Liver (tissue), 9 donors: Measurements from ENCODE around the gene CSH2. TPM values are rescaled to one million over a fixed set of nuclear protein-coding genes. Genes with fewer than 3 reads are reported as not detected.
A peak's percentile ranks its signal among the peaks of the same experiment; 100 is the strongest.

Experiments
- DNase-seq: peaks from one replicate; pipeline ENCODE4 v3.0.0-alpha.2; 2017; ENCODE audit warnings: low spot score
- H3K27ac ChIP-seq, 2 donors: one replicate each; pipeline ENCODE4 v1.7.0; 2013; ENCODE audit warnings: inconsistent platforms in 2 of 2, low read length in 2 of 2, control low read depth in 1 of 2, low read depth in 1 of 2, mild to moderate bottlenecking in 1 of 2
- H3K27me3 ChIP-seq, 4 donors: one replicate each; pipeline versions ENCODE4 v1.6.1 to v1.7.0; 2013; ENCODE audit warnings: low read length in 3 of 4, inconsistent platforms in 1 of 4, mild to moderate bottlenecking in 1 of 4, moderate library complexity in 1 of 4; ENCODE audit not compliant: control insufficient read depth in 4 of 4, insufficient read depth in 4 of 4
- H3K36me3 ChIP-seq, 4 donors: one replicate each; pipeline versions ENCODE4 v1.6.1 to v1.7.0; 2013; ENCODE audit warnings: low read length in 3 of 4, mild to moderate bottlenecking in 3 of 4, low read depth in 1 of 4, moderate library complexity in 1 of 4; ENCODE audit not compliant: control insufficient read depth in 4 of 4, insufficient read depth in 3 of 4
- H3K4me1 ChIP-seq, 4 donors: one replicate each; pipeline versions ENCODE4 v1.6.1 to v1.7.0; 2013; ENCODE audit warnings: low read length in 3 of 4, mild to moderate bottlenecking in 3 of 4, moderate library complexity in 1 of 4; ENCODE audit not compliant: control insufficient read depth in 4 of 4, insufficient read depth in 4 of 4
- H3K4me3 ChIP-seq, 3 donors: one replicate each; pipeline versions ENCODE4 v1.6.1 to v1.7.0; 2013; ENCODE audit warnings: low read length in 3 of 3, control low read depth in 1 of 3, low read depth in 1 of 3, mild to moderate bottlenecking in 1 of 3
- H3K9ac ChIP-seq, 2 donors: one replicate each; pipeline ENCODE4 v1.7.0; 2013; ENCODE audit warnings: low read length in 2 of 2, mild to moderate bottlenecking in 2 of 2, moderate library complexity in 2 of 2, control low read depth in 1 of 2, low read depth in 1 of 2
- H3K9me3 ChIP-seq, 4 donors: one replicate each; pipeline versions ENCODE4 v1.6.1 to v1.7.0; 2013; ENCODE audit warnings: low read length in 3 of 4; ENCODE audit not compliant: control insufficient read depth in 4 of 4
- EGR1 ChIP-seq, 2 donors: IDR thresholded peaks; 2 replicates each; pipeline ENCODE4 v1.6.1; 2016 to 2018; ENCODE audit warnings: antibody characterized with exemption in 2 of 2, low read depth in 2 of 2
- FOXA1 ChIP-seq: IDR thresholded peaks from 2 replicates; pipeline ENCODE4 v1.6.1; 2016; ENCODE audit warnings: antibody characterized with exemption
- FOXA2 ChIP-seq: IDR thresholded peaks from 2 replicates; pipeline ENCODE4 v1.6.1; 2016; ENCODE audit warnings: antibody characterized with exemption
- GABPA ChIP-seq, 2 donors: IDR thresholded peaks in 1 of 2; conservative IDR thresholded peaks in 1 of 2; 2 replicates each; pipeline ENCODE4 v1.6.1; 2016; ENCODE audit warnings: antibody characterized with exemption in 2 of 2, mild to moderate bottlenecking in 1 of 2, moderate library complexity in 1 of 2
- HNF4A ChIP-seq, 2 donors: conservative IDR thresholded peaks; 2 replicates each; pipeline ENCODE4 v1.6.1; 2016; ENCODE audit warnings: antibody characterized with exemption in 2 of 2, mild to moderate bottlenecking in 2 of 2
- HNF4G ChIP-seq: IDR thresholded peaks from 2 replicates; pipeline ENCODE4 v1.6.1; 2016; ENCODE audit warnings: antibody characterized with exemption
- JUND ChIP-seq, 2 donors: IDR thresholded peaks; 2 replicates each; pipeline ENCODE4 v1.6.1; 2016; ENCODE audit warnings: antibody characterized with exemption in 2 of 2
- NR2F2 ChIP-seq: IDR thresholded peaks from 2 replicates; pipeline ENCODE4 v1.6.1; 2016; ENCODE audit warnings: antibody characterized with exemption
- RAD21 ChIP-seq, 2 donors: IDR thresholded peaks; 2 replicates each; pipeline ENCODE4 v1.6.1; 2016; ENCODE audit warnings: antibody characterized with exemption in 2 of 2, mild to moderate bottlenecking in 2 of 2
- RXRA ChIP-seq, 2 donors: IDR thresholded peaks; 2 replicates each; pipeline ENCODE4 v1.6.1; 2017 to 2018; ENCODE audit warnings: antibody characterized with exemption in 2 of 2, mild to moderate bottlenecking in 1 of 2
- SP1 ChIP-seq: IDR thresholded peaks from 2 replicates; pipeline ENCODE4 v1.6.1; 2018; ENCODE audit warnings: antibody characterized with exemption, mild to moderate bottlenecking
- TAF1 ChIP-seq: conservative IDR thresholded peaks from 2 replicates; pipeline ENCODE4 v1.6.1; 2016; ENCODE audit warnings: antibody characterized with exemption, mild to moderate bottlenecking
- YY1 ChIP-seq: IDR thresholded peaks from 2 replicates; pipeline ENCODE4 v1.6.1; 2016; ENCODE audit warnings: antibody characterized with exemption, mild to moderate bottlenecking
- WGBS: extraction: QIAGEN DNeasy Blood & Tissue Kit; methylation state at CpG from one replicate; pipeline ENCODE4 v1.1.7; 2013; 5-methylcytosine and 5-hydroxymethylcytosine counted together
- polyA plus RNA-seq, 2 donors: library from polyadenylated mRNA; stranded (reverse) in 1 of 2; unstranded in 1 of 2; fragments of 200-250 nt in 1 of 2; fragments of >200 nt in 1 of 2; fragmentation: Nextera tagmentation in 1 of 2; extraction: Ambion mirVana in 1 of 2; gene quantifications; one replicate each; pipeline versions ENCODE4 v1.2.1 to v1.2.3, GENCODE V29; 2013 to 2015
- total RNA-seq, 2 donors: library from RNA; depleted of rRNA; stranded (reverse); fragments of >200 nt; gene quantifications; one replicate each; pipeline ENCODE4 v1.2.3, GENCODE V29; 2014
- TF ChIP-seq, protein P1 (sequence below): IDR thresholded peaks from 2 replicates; pipeline ENCODE4 v1.6.1; 2016; ENCODE audit warnings: antibody characterized with exemption
- TF ChIP-seq, protein P2 (sequence below): IDR thresholded peaks from 2 replicates; pipeline ENCODE4 v1.6.1; 2016; ENCODE audit warnings: antibody characterized with exemption, mild to moderate bottlenecking
- TF ChIP-seq, protein P3 (sequence below): fragments of 150-350 bp; IDR thresholded peaks from 2 replicates; pipeline ENCODE4 v1.5.1; 2017; ENCODE audit warnings: improper control_type of control experiment, low read depth, low read length; ENCODE audit not compliant: missing input control
- TF ChIP-seq, protein P4 (sequence below): IDR thresholded peaks from 2 replicates; pipeline ENCODE4 v1.6.1; 2016; ENCODE audit warnings: antibody characterized with exemption
- TF ChIP-seq, protein P5 (sequence below): IDR thresholded peaks from 2 replicates; pipeline ENCODE4 v1.6.1; 2016; ENCODE audit warnings: antibody characterized with exemption
- donor health status: healthy.
- donor health status: healthy.
- donor health status: healthy.
- donor health status: healthy.
- donor health status: healthy.

Gene CSH2
- total and polyA plus RNA-seq, 4 donors = not detected

DNA sequence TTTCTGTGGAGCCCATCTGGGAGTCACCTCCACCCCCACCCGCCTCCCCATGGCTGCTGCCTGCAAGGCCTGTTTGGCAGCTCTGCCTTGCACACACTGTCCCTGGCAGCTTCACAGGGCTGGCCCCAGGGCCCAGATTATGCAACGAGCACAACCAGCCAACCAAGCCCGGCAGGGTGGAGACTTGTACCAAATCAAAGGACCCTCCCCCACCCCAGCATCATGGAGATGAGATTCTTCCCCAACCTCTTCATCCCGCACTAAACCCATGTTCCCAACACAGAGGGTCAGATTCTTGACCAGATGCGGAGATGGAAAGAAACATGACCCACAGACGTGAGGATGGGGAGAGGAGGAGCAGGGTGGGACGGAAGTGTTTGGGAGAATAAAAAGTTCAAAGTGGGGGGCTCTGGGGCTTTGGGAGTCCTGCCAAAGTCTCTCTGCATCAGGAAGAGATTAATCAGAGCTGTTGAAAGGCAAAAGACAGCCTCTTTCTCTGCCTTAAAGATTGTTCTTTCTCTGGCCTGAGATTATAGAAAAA lies 34.8 kb downstream of the CSH2 start:
- DNase-seq = no peak

More for the DNA sequence above, 34.8 kb downstream of the CSH2 start:
- Histone ChIP-seq H3K27ac (peak overlapping the region; percentile 48 to 58), H3K4me3 (no peak overlapping the region), H3K4me1 (peaks cover 26 to 48% (median 43%) of the 10 kb centered on the region in 4 donors), H3K27me3 (no peaks in the 10 kb centered on the region), H3K9me3 (no peaks in the 10 kb centered on the region), H3K36me3 (peaks cover 10 to 24% (median 20%) of the 10 kb centered on the region in 4 donors), H3K9ac (peak overlapping the region in 1 of 2 donors; percentile 11)
- TF ChIP-seq, protein P1, sequence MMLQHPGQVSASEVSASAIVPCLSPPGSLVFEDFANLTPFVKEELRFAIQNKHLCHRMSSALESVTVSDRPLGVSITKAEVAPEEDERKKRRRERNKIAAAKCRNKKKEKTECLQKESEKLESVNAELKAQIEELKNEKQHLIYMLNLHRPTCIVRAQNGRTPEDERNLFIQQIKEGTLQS = peak; percentile 52
- TF ChIP-seq RXRA (IDR thresholded peaks at IDR 0.05) (peak; percentile 63 to 64), GABPA (IDR thresholded peaks at IDR 0.05 in 1 of 2, conservative IDR thresholded peaks at IDR 0.05 in 1 of 2) (peak in 1 of 2 donors; percentile 67), FOXA1 (peak; percentile 29), TAF1 (no peak), JUND (IDR thresholded peaks at IDR 0.05) (no peak), HNF4G (no peak), YY1 (peak; percentile 89), SP1 (peak; percentile 85), RAD21 (IDR thresholded peaks at IDR 0.05) (peak in 1 of 2 donors; percentile 31), FOXA2 (no peak), EGR1 (IDR thresholded peaks at IDR 0.05; ENCODE audit: low read depth in 2 of 2) (no peak), NR2F2 (peak; percentile 72), HNF4A (conservative IDR thresholded peaks at IDR 0.05) (peak; percentile 48 to 61)
- TF ChIP-seq, protein P2, sequence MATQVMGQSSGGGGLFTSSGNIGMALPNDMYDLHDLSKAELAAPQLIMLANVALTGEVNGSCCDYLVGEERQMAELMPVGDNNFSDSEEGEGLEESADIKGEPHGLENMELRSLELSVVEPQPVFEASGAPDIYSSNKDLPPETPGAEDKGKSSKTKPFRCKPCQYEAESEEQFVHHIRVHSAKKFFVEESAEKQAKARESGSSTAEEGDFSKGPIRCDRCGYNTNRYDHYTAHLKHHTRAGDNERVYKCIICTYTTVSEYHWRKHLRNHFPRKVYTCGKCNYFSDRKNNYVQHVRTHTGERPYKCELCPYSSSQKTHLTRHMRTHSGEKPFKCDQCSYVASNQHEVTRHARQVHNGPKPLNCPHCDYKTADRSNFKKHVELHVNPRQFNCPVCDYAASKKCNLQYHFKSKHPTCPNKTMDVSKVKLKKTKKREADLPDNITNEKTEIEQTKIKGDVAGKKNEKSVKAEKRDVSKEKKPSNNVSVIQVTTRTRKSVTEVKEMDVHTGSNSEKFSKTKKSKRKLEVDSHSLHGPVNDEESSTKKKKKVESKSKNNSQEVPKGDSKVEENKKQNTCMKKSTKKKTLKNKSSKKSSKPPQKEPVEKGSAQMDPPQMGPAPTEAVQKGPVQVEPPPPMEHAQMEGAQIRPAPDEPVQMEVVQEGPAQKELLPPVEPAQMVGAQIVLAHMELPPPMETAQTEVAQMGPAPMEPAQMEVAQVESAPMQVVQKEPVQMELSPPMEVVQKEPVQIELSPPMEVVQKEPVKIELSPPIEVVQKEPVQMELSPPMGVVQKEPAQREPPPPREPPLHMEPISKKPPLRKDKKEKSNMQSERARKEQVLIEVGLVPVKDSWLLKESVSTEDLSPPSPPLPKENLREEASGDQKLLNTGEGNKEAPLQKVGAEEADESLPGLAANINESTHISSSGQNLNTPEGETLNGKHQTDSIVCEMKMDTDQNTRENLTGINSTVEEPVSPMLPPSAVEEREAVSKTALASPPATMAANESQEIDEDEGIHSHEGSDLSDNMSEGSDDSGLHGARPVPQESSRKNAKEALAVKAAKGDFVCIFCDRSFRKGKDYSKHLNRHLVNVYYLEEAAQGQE = no peak
- TF ChIP-seq, protein P3, sequence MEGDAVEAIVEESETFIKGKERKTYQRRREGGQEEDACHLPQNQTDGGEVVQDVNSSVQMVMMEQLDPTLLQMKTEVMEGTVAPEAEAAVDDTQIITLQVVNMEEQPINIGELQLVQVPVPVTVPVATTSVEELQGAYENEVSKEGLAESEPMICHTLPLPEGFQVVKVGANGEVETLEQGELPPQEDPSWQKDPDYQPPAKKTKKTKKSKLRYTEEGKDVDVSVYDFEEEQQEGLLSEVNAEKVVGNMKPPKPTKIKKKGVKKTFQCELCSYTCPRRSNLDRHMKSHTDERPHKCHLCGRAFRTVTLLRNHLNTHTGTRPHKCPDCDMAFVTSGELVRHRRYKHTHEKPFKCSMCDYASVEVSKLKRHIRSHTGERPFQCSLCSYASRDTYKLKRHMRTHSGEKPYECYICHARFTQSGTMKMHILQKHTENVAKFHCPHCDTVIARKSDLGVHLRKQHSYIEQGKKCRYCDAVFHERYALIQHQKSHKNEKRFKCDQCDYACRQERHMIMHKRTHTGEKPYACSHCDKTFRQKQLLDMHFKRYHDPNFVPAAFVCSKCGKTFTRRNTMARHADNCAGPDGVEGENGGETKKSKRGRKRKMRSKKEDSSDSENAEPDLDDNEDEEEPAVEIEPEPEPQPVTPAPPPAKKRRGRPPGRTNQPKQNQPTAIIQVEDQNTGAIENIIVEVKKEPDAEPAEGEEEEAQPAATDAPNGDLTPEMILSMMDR = no peak
- TF ChIP-seq, protein P4, sequence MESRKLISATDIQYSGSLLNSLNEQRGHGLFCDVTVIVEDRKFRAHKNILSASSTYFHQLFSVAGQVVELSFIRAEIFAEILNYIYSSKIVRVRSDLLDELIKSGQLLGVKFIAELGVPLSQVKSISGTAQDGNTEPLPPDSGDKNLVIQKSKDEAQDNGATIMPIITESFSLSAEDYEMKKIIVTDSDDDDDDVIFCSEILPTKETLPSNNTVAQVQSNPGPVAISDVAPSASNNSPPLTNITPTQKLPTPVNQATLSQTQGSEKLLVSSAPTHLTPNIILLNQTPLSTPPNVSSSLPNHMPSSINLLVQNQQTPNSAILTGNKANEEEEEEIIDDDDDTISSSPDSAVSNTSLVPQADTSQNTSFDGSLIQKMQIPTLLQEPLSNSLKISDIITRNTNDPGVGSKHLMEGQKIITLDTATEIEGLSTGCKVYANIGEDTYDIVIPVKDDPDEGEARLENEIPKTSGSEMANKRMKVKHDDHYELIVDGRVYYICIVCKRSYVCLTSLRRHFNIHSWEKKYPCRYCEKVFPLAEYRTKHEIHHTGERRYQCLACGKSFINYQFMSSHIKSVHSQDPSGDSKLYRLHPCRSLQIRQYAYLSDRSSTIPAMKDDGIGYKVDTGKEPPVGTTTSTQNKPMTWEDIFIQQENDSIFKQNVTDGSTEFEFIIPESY = no peak
- TF ChIP-seq, protein P5, sequence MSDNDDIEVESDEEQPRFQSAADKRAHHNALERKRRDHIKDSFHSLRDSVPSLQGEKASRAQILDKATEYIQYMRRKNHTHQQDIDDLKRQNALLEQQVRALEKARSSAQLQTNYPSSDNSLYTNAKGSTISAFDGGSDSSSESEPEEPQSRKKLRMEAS = no peak
- 34% methylated on average over 7 of the region's 7 CpGs for WGBS
